IMR-90 (cell line): Measurements from ENCODE around the gene TRIM62. TPM values are rescaled to one million over a fixed set of nuclear protein-coding genes. Genes with fewer than 3 reads are reported as not detected.
A peak's percentile ranks its signal among the peaks of the same experiment; 100 is the strongest.

Source experiments
- ATAC-seq: fragments of 200-7000 bp; cut with Tn5 transposase; 2 replicates; pipeline ENCODE4 v1.9.1; 2020; ENCODE audit warnings: low read depth, mild to moderate bottlenecking, moderate library complexity
- BruUV-seq: library from RNA; stranded (reverse); fragments of 400-500 nt; replicated peaks from 2 replicates; lab custom pipeline; 2021; lab: Mats Ljungman, UMichigan
- CTCF ChIA-PET: fragments of 300-600 bp; formaldehyde crosslinking; extraction: SDS; loops from one replicate; lab custom pipeline; 2021; ENCODE audit warnings: antibody characterized with exemption; lab: Yijun Ruan, JAX
- POLR2A ChIA-PET: fragments of 300-600 bp; sonication (Branson Sonifier 250); formaldehyde crosslinking; loops from one replicate; lab custom pipeline; 2022; ENCODE audit warnings: antibody characterized with exemption; ENCODE audit not compliant: unreplicated experiment; lab: Charles Lee
- DNase-seq: peaks from one replicate; pipeline ENCODE4 v3.0.0; 2013
- H2AFZ ChIP-seq: replicated peaks from 2 replicates; pipeline ENCODE3; 2013; ENCODE audit warnings: low read length, mild to moderate bottlenecking; ENCODE audit not compliant: poor library complexity
- H2AK5ac ChIP-seq: 2 replicates; pipeline ENCODE4 v1.6.1; 2013; ENCODE audit warnings: low read depth, low read length, inconsistent platforms
- H2AK9ac ChIP-seq: replicated peaks from 2 replicates; pipeline ENCODE3; 2013; ENCODE audit warnings: mild to moderate bottlenecking, low read depth, low read length, moderate library complexity; ENCODE audit not compliant: poor library complexity
- H2BK120ac ChIP-seq: 2 replicates; pipeline ENCODE4 v1.6.1; 2013; ENCODE audit warnings: low read depth, low read length, inconsistent platforms
- H2BK15ac ChIP-seq: 3 replicates; pipeline ENCODE4 v1.6.1; 2013; ENCODE audit warnings: low read depth, low read length, inconsistent platforms
- H2BK20ac ChIP-seq: 2 replicates; pipeline ENCODE4 v1.6.1; 2013; ENCODE audit warnings: low read depth, mild to moderate bottlenecking, inconsistent platforms, low read length, moderate library complexity
- H2BK5ac ChIP-seq: 2 replicates; pipeline ENCODE4 v1.6.1; 2013; ENCODE audit warnings: mild to moderate bottlenecking, low read depth, low read length, inconsistent platforms; ENCODE audit not compliant: poor library complexity, severe bottlenecking
- H3K14ac ChIP-seq: replicated peaks from 2 replicates; pipeline ENCODE4 v1.6.1; 2013; ENCODE audit warnings: low read depth, low read length, inconsistent platforms
- H3K18ac ChIP-seq: 2 replicates; pipeline ENCODE4 v1.6.1; 2013; ENCODE audit warnings: low read depth, low read length, control low read depth
- H3K23ac ChIP-seq: 2 replicates; pipeline ENCODE4 v1.6.1; 2013; ENCODE audit warnings: low read depth, low read length, inconsistent platforms
- H3K27ac ChIP-seq: 2 replicates; pipeline ENCODE4 v1.5.1; 2013; ENCODE audit warnings: mild to moderate bottlenecking, control low read depth, low read length; ENCODE audit not compliant: insufficient read depth
- H3K27me3 ChIP-seq: 2 replicates; pipeline ENCODE4 v1.6.1; 2013; ENCODE audit warnings: low read length; ENCODE audit not compliant: control insufficient read depth, insufficient read depth
- H3K36me3 ChIP-seq: 2 replicates; pipeline ENCODE4 v1.6.1; 2013; ENCODE audit warnings: low read length, mixed read lengths; ENCODE audit not compliant: control insufficient read depth, insufficient read depth
- H3K4ac ChIP-seq: 2 replicates; pipeline ENCODE4 v1.6.1; 2013; ENCODE audit warnings: low read depth, low read length, inconsistent platforms
- H3K4me1 ChIP-seq: 2 replicates; pipeline ENCODE4 v1.6.1; 2013; ENCODE audit warnings: low read length, mixed read lengths; ENCODE audit not compliant: control insufficient read depth, insufficient read depth
- H3K4me2 ChIP-seq: 2 replicates; pipeline ENCODE4 v1.6.1; 2013; ENCODE audit warnings: low read depth, mild to moderate bottlenecking, control low read depth, low read length, moderate library complexity
- H3K4me3 ChIP-seq: 2 replicates; pipeline ENCODE4 v1.5.1; 2013; ENCODE audit warnings: low read depth, mild to moderate bottlenecking, control low read depth, low read length, moderate library complexity; ENCODE audit not compliant: insufficient read depth
- H3K56ac ChIP-seq: 2 replicates; pipeline ENCODE4 v1.6.1; 2013; ENCODE audit warnings: low read length, inconsistent platforms; ENCODE audit not compliant: insufficient read depth; ENCODE audit errors: extremely low read depth
- H3K79me1 ChIP-seq, 2 experiments: 2 replicates each; pipeline ENCODE4 v1.6.1; 2013; ENCODE audit warnings: low read length in 2 of 2, inconsistent platforms in 1 of 2, low read depth in 1 of 2
- H3K9ac ChIP-seq: 2 replicates; pipeline ENCODE4 v1.6.1; 2013; ENCODE audit warnings: low read depth, low read length, control low read depth
- H3K9me1 ChIP-seq: 2 replicates; pipeline ENCODE4 v1.6.1; 2013; ENCODE audit warnings: low read length, inconsistent platforms; ENCODE audit not compliant: insufficient read depth
- H3K9me3 ChIP-seq: 2 replicates; pipeline ENCODE4 v1.6.1; 2013; ENCODE audit warnings: low read length; ENCODE audit not compliant: control insufficient read depth, insufficient read depth
- H4K20me1 ChIP-seq: 2 replicates; pipeline ENCODE4 v1.6.1; 2013; ENCODE audit warnings: low read length, inconsistent platforms; ENCODE audit not compliant: insufficient read depth
- H4K5ac ChIP-seq: 2 replicates; pipeline ENCODE4 v1.6.1; 2013; ENCODE audit warnings: mild to moderate bottlenecking, low read depth, low read length, control low read depth
- H4K8ac ChIP-seq, 2 experiments: 2 replicates each; pipeline ENCODE4 v1.6.1; 2013; ENCODE audit warnings: low read depth in 2 of 2, low read length in 2 of 2, control low read depth in 1 of 2, inconsistent platforms in 1 of 2
- H4K91ac ChIP-seq: 2 replicates; pipeline ENCODE4 v1.6.1; 2013; ENCODE audit warnings: low read depth, low read length, inconsistent platforms; ENCODE audit not compliant: insufficient read depth
- BHLHE40 ChIP-seq: fragments of 150-350 bp; IDR thresholded peaks from 2 replicates; pipeline ENCODE4 v1.6.1; 2016; ENCODE audit warnings: mild to moderate bottlenecking, low read depth, low read length
- CEBPB ChIP-seq: IDR thresholded peaks from 2 replicates; pipeline ENCODE4 v1.6.1; 2012; ENCODE audit warnings: low read depth, low read length, improper control_type of control experiment
- CHD1 ChIP-seq: IDR thresholded peaks from 2 replicates; pipeline ENCODE4 v1.6.1; 2012; ENCODE audit warnings: low read depth, low read length, improper control_type of control experiment
- CTCF ChIP-seq: conservative IDR thresholded peaks from 2 replicates; pipeline ENCODE4 v1.5.1; 2012; ENCODE audit warnings: mild to moderate bottlenecking, low read depth, low read length, improper control_type of control experiment
- ELK1 ChIP-seq: fragments of 150-350 bp; IDR thresholded peaks from 2 replicates; pipeline ENCODE4 v1.6.1; 2016; ENCODE audit warnings: low read depth, mild to moderate bottlenecking, low read length, moderate library complexity, borderline replicate concordance
- FOS ChIP-seq: fragments of 150-350 bp; IDR thresholded peaks from 2 replicates; pipeline ENCODE4 v1.6.1; 2016; ENCODE audit warnings: low read depth, low read length
- MAFK ChIP-seq: IDR thresholded peaks from 2 replicates; pipeline ENCODE4 v1.6.1; 2012; ENCODE audit warnings: low read depth, low read length, improper control_type of control experiment
- MAZ ChIP-seq: IDR thresholded peaks from 2 replicates; pipeline ENCODE4 v1.6.1; 2012; ENCODE audit warnings: low read depth, mild to moderate bottlenecking, low read length, improper control_type of control experiment, moderate library complexity, borderline replicate concordance
- MXI1 ChIP-seq: IDR thresholded peaks from 2 replicates; pipeline ENCODE4 v1.6.1; 2012; ENCODE audit warnings: low read depth, mild to moderate bottlenecking, low read length, moderate library complexity, borderline replicate concordance
- NFE2L2 ChIP-seq: fragments of 150-350 bp; IDR thresholded peaks from 2 replicates; pipeline ENCODE4 v1.6.1; 2016; ENCODE audit warnings: low read depth, mild to moderate bottlenecking, low read length
- POLR2A ChIP-seq: IDR thresholded peaks from 2 replicates; pipeline ENCODE4 v1.6.1; 2012; ENCODE audit warnings: mild to moderate bottlenecking, low read depth, low read length
- RAD21 ChIP-seq: IDR thresholded peaks from 2 replicates; pipeline ENCODE4 v1.6.1; 2012; ENCODE audit warnings: low read length, improper control_type of control experiment
- RCOR1 ChIP-seq: IDR thresholded peaks from 2 replicates; pipeline ENCODE4 v1.6.1; 2012; ENCODE audit warnings: mild to moderate bottlenecking, low read length, improper control_type of control experiment; ENCODE audit not compliant: insufficient replicate concordance
- RFX5 ChIP-seq: IDR thresholded peaks from 2 replicates; pipeline ENCODE4 v1.8.0; 2012; ENCODE audit warnings: low read depth, mild to moderate bottlenecking, low read length, moderate library complexity
- SMC3 ChIP-seq: fragments of 150-350 bp; IDR thresholded peaks from 2 replicates; pipeline ENCODE4 v1.6.1; 2016; ENCODE audit warnings: low read depth, mild to moderate bottlenecking, antibody characterized with exemption, low read length, moderate library complexity
- USF2 ChIP-seq: fragments of 150-350 bp; IDR thresholded peaks from 2 replicates; pipeline ENCODE4 v1.6.1; 2017; ENCODE audit warnings: mild to moderate bottlenecking, antibody characterized with exemption, low read length, low read depth
- WGBS, 2 experiments: methylation state at CpG; one replicate each; pipeline versions ENCODE4 v1.1.5 to v1.1.7; 2013; ENCODE audit warnings: missing lambda C conversion rate in 2 of 2; ENCODE audit not compliant: insufficient read length in 1 of 2; ENCODE audit errors: extremely low coverage in 2 of 2; 5-methylcytosine and 5-hydroxymethylcytosine counted together
- dilution Hi-C: fragments of 300-500 bp; cut with HindIII; formaldehyde crosslinking; loops from one replicate; pipeline ENCODE4 v1.14.3; 2018; ENCODE audit warnings: low sequenced_read_pairs; ENCODE audit not compliant: unreplicated experiment
- in situ Hi-C: fragments of 300-500 bp; cut with MboI; formaldehyde crosslinking; loops from 3 replicates; pipeline ENCODE4 v1.14.3; 2019; ENCODE audit warnings: low sequenced_read_pairs, inconsistent platforms, mixed read lengths
- intact Hi-C: fragments of 100-400 bp; cut with micrococcal nuclease; formaldehyde crosslinking; loops from 2 replicates; pipeline ENCODE4 v1.10.0; 2022
- polyA plus RNA-seq, 3 experiments: library from polyadenylated mRNA; depleted of rRNA; stranded (reverse); fragments of >200 nt; gene quantifications; 2 replicates each; pipeline ENCODE4 v1.2.3, GENCODE V29; 2012; ENCODE audit warnings: low replicate concordance in 1 of 3
- total RNA-seq: library from RNA; depleted of rRNA; stranded (reverse); fragments of >200 nt; gene quantifications from 2 replicates; pipeline ENCODE4 v1.2.3, GENCODE V29; 2012

Gene TRIM62
- total and polyA plus RNA-seq, 2 of the 4 experiments (the other 2 are of a cell fraction), result 3.0 to 11.1 TPM

- TF ChIP-seq FOS, result no peak
- TF ChIP-seq RFX5, result no peak
- no peak for TF ChIP-seq SMC3
- no peak for TF ChIP-seq MAFK
- no peak for TF ChIP-seq CHD1
- TF ChIP-seq MAZ, result no peak
- no peak for TF ChIP-seq CEBPB
- no peak for TF ChIP-seq MXI1
- TF ChIP-seq RAD21, result no peak
- TF ChIP-seq USF2, result no peak
- TF ChIP-seq RCOR1, result no peak
- TF ChIP-seq POLR2A, result no peak
- no peak for TF ChIP-seq NFE2L2
- no peak for TF ChIP-seq CTCF
- no peak for TF ChIP-seq ELK1
- TF ChIP-seq BHLHE40, result no peak
- dilution Hi-C loops, result no loop called here
- H2AK5ac ChIP-seq, result no peak overlapping the region
- ChIA-PET CTCF (interaction anchor here (0.7 kb wide), 1 partner anchor 69 kb away, joined by 3 read pairs; no protein-coding TSS in a partner anchor), POLR2A (no interaction called here)
- no peak overlapping the region for H3K18ac ChIP-seq
- peaks cover 27% of the 10 kb centered on the region for H3K36me3 ChIP-seq
- no peak overlapping the region for H3K9ac ChIP-seq
- in situ Hi-C loops, result no loop called here
- peaks cover 5% of the 10 kb centered on the region; the same call in 1 of the 2 replicates for H3K4me1 ChIP-seq
- no peak overlapping the region for H2BK5ac ChIP-seq
- H3K14ac ChIP-seq, result no peak overlapping the region
- no peak overlapping the region for H2BK15ac ChIP-seq
- H2AK9ac ChIP-seq, result no peak overlapping the region
- no peak overlapping the region for H3K4me3 ChIP-seq
- no peak overlapping the region for H4K91ac ChIP-seq
- intact Hi-C loops, result no loop called here
- no peak overlapping the region for H2BK120ac ChIP-seq
- no peaks in the 10 kb centered on the region for H4K20me1 ChIP-seq
- no peaks in the 10 kb centered on the region for H3K9me3 ChIP-seq
- H4K8ac ChIP-seq, result no peak overlapping the region; a peak in 1 of 4 replicates
- WGBS, 2 experiments, result 92% methylated on average over 2 of the region's 2 CpGs; no CpG with 5 or more reads in 1 of the 2 experiments
- H3K27ac ChIP-seq, result no peak overlapping the region
- peak; percentile 28 for DNase-seq
- no TSS peak for BruUV-seq
- H3K56ac ChIP-seq, result no peak overlapping the region
- peak; percentile 36 for ATAC-seq
- no peak overlapping the region for H2BK20ac ChIP-seq
- H3K23ac ChIP-seq, result no peak overlapping the region
- no peak overlapping the region for H3K4ac ChIP-seq
- no peak overlapping the region for H4K5ac ChIP-seq
- H3K27me3 ChIP-seq, result no peaks in the 10 kb centered on the region
- no peaks in the 10 kb centered on the region; a peak in 1 of 4 replicates for H3K79me1 ChIP-seq
- H3K4me2 ChIP-seq, result no peak overlapping the region
- H3K9me1 ChIP-seq, result 0 out of 2 replicates have a peak, but pooled peaks cover 12% of the 10 kb centered on the region
- H2AFZ ChIP-seq, result no peak overlapping the region
These were observed 28.2 kb downstream of the TRIM62 start for GRCh38 chr1:33153650-33154049.
